ENCODE data around the gene LLPH.
A peak's percentile ranks its signal among the peaks of the same experiment; 100 is the strongest.
"Not testable (repeated sequence)": the region's sequence is repeated elsewhere in the genome, so short reads cannot be mapped to it uniquely, and the experiment has no call there.

Gene LLPH

GRCh38 chr12:66130267-66131066, at the start of gene LLPH:
Gene LLPH (minus strand): TSS chr12:66130750. CDS start chr12:66129106, 1,644 bp downstream.
- no peak for TF ChIP-seq JUND (IDR thresholded peaks at IDR 0.05; ENCODE audit: low read depth)
- DNase-seq (ENCODE audit: low read depth in 1 of 2, low spot score in 1 of 2): peak; percentile 71 to 97
- in situ Hi-C loops (cut with HindIII; ENCODE audit: low pct_unique_long_range_greater_than_20kb, low sequenced_read_pairs): no loop called here

GRCh38 chr12:66176105-66176900, 45.8 kb upstream of the LLPH start:
- no peak for TF ChIP-seq JUND (IDR thresholded peaks at IDR 0.05; ENCODE audit: low read depth)
- in situ Hi-C loops (cut with HindIII; ENCODE audit: low pct_unique_long_range_greater_than_20kb, low sequenced_read_pairs): no loop called here
- no peak for DNase-seq (ENCODE audit: low read depth in 1 of 2, low spot score in 1 of 2)

- DNase-seq (ENCODE audit: low read depth in 1 of 2, low spot score in 1 of 2); in situ Hi-C loops (cut with HindIII; ENCODE audit: low pct_unique_long_range_greater_than_20kb, low sequenced_read_pairs): not testable (repeated sequence)
Observed at GRCh38 chr12:66174391-66175325, 44.1 kb upstream of the LLPH start.

GRCh38 chr12:66170606-66171005, 40.1 kb upstream of the LLPH start:
- DNase-seq (ENCODE audit: low read depth in 1 of 2, low spot score in 1 of 2): no peak
- in situ Hi-C loops (cut with HindIII; ENCODE audit: low pct_unique_long_range_greater_than_20kb, low sequenced_read_pairs): no loop called here
- no peak for TF ChIP-seq JUND (IDR thresholded peaks at IDR 0.05; ENCODE audit: low read depth)

GRCh38 chr12:66169221-66170170, 38.9 kb upstream of the LLPH start, which contains the start of gene TMBIM4:
Gene TMBIM4 (minus strand): TSS chr12:66169996. CDS start chr12:66169951, 45 bp downstream.
- in situ Hi-C loops (cut with HindIII; ENCODE audit: low pct_unique_long_range_greater_than_20kb, low sequenced_read_pairs): no loop called here
- no peak for TF ChIP-seq JUND (IDR thresholded peaks at IDR 0.05; ENCODE audit: low read depth)

GRCh38 chr12:66168410-66168809, 37.9 kb upstream of the LLPH start:
- in situ Hi-C loops (cut with HindIII; ENCODE audit: low pct_unique_long_range_greater_than_20kb, low sequenced_read_pairs): no loop called here
- DNase-seq (ENCODE audit: low read depth in 1 of 2, low spot score in 1 of 2): peak in 1 of 2 experiments; percentile 31
- no peak for TF ChIP-seq JUND (IDR thresholded peaks at IDR 0.05; ENCODE audit: low read depth)

More at GRCh38 chr12:66169221-66170170, 38.9 kb upstream of the LLPH start, which contains the start of gene TMBIM4:
- peak; percentile 89 to 95 for DNase-seq (ENCODE audit: low read depth in 1 of 2, low spot score in 1 of 2)

- TF ChIP-seq JUND (IDR thresholded peaks at IDR 0.05; ENCODE audit: low read depth): no peak
- no peak for DNase-seq (ENCODE audit: low read depth in 1 of 2, low spot score in 1 of 2)
- in situ Hi-C loops (cut with HindIII; ENCODE audit: low pct_unique_long_range_greater_than_20kb, low sequenced_read_pairs): no loop called here
Observed at GRCh38 chr12:66166561-66166960, 36.0 kb upstream of the LLPH start.

GRCh38 chr12:66165141-66165540, 34.6 kb upstream of the LLPH start:
- TF ChIP-seq JUND (IDR thresholded peaks at IDR 0.05; ENCODE audit: low read depth): no peak
- no peak for DNase-seq (ENCODE audit: low read depth in 1 of 2, low spot score in 1 of 2)
- in situ Hi-C loops (cut with HindIII; ENCODE audit: low pct_unique_long_range_greater_than_20kb, low sequenced_read_pairs): no loop called here

GRCh38 chr12:66164349-66164821, 33.8 kb upstream of the LLPH start:
- DNase-seq (ENCODE audit: low read depth in 1 of 2, low spot score in 1 of 2): peak in 1 of 2 experiments; percentile 45
- in situ Hi-C loops (cut with HindIII; ENCODE audit: low pct_unique_long_range_greater_than_20kb, low sequenced_read_pairs): no loop called here
- TF ChIP-seq JUND (IDR thresholded peaks at IDR 0.05; ENCODE audit: low read depth): no peak

GRCh38 chr12:66163289-66163688, 32.7 kb upstream of the LLPH start:
- no peak for DNase-seq (ENCODE audit: low read depth in 1 of 2, low spot score in 1 of 2)
- in situ Hi-C loops (cut with HindIII; ENCODE audit: low pct_unique_long_range_greater_than_20kb, low sequenced_read_pairs): no loop called here
- TF ChIP-seq JUND (IDR thresholded peaks at IDR 0.05; ENCODE audit: low read depth): no peak

GRCh38 chr12:66162701-66163100, 32.2 kb upstream of the LLPH start:
- in situ Hi-C loops (cut with HindIII; ENCODE audit: low pct_unique_long_range_greater_than_20kb, low sequenced_read_pairs): no loop called here
- DNase-seq (ENCODE audit: low read depth in 1 of 2, low spot score in 1 of 2): no peak
- no peak for TF ChIP-seq JUND (IDR thresholded peaks at IDR 0.05; ENCODE audit: low read depth)

Measured in T47D (cell line).